Fibroblast of mammary gland (primary cell): Measurements from ENCODE around the gene FOXL1.

ENCODE experiments used
- DNase-seq: peaks from one replicate; pipeline ENCODE4 v3.0.0-alpha.2; 2010; ENCODE audit warnings: low read depth
- H3K4me3 ChIP-seq: 2 replicates; pipeline ENCODE4 v1.5.1; 2011; ENCODE audit warnings: low read depth, mild to moderate bottlenecking, low read length, moderate library complexity; ENCODE audit not compliant: control insufficient read depth
- TF ChIP-seq, protein P1 (sequence below): conservative IDR thresholded peaks from 2 replicates; pipeline ENCODE4 v1.5.1; 2011; ENCODE audit warnings: low read depth, low read length, inconsistent platforms; ENCODE audit not compliant: control insufficient read depth, insufficient read depth

Gene FOXL1

DNA sequence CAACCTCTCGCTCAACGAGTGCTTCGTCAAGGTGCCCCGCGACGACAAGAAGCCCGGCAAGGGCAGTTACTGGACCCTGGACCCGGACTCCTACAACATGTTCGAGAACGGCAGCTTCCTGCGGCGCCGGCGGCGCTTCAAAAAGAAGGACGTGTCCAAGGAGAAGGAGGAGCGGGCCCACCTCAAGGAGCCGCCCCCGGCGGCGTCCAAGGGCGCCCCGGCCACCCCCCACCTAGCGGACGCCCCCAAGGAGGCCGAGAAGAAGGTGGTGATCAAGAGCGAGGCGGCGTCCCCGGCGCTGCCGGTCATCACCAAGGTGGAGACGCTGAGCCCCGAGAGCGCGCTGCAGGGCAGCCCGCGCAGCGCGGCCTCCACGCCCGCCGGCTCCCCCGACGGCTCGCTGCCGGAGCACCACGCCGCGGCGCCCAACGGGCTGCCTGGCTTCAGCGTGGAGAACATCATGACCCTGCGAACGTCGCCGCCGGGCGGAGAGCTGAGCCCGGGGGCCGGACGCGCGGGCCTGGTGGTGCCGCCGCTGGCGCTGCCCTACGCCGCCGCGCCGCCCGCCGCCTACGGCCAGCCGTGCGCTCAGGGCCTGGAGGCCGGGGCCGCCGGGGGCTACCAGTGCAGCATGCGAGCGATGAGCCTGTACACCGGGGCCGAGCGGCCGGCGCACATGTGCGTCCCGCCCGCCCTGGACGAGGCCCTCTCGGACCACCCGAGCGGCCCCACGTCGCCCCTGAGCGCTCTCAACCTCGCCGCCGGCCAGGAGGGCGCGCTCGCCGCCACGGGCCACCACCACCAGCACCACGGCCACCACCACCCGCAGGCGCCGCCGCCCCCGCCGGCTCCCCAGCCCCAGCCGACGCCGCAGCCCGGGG is 10.4 kb upstream of the FOXL1 start:
- DNase-seq = no peak
- H3K4me3 ChIP-seq = peak overlapping the region; percentile 87
- TF ChIP-seq, protein P1, sequence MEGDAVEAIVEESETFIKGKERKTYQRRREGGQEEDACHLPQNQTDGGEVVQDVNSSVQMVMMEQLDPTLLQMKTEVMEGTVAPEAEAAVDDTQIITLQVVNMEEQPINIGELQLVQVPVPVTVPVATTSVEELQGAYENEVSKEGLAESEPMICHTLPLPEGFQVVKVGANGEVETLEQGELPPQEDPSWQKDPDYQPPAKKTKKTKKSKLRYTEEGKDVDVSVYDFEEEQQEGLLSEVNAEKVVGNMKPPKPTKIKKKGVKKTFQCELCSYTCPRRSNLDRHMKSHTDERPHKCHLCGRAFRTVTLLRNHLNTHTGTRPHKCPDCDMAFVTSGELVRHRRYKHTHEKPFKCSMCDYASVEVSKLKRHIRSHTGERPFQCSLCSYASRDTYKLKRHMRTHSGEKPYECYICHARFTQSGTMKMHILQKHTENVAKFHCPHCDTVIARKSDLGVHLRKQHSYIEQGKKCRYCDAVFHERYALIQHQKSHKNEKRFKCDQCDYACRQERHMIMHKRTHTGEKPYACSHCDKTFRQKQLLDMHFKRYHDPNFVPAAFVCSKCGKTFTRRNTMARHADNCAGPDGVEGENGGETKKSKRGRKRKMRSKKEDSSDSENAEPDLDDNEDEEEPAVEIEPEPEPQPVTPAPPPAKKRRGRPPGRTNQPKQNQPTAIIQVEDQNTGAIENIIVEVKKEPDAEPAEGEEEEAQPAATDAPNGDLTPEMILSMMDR = no peak

DNA sequence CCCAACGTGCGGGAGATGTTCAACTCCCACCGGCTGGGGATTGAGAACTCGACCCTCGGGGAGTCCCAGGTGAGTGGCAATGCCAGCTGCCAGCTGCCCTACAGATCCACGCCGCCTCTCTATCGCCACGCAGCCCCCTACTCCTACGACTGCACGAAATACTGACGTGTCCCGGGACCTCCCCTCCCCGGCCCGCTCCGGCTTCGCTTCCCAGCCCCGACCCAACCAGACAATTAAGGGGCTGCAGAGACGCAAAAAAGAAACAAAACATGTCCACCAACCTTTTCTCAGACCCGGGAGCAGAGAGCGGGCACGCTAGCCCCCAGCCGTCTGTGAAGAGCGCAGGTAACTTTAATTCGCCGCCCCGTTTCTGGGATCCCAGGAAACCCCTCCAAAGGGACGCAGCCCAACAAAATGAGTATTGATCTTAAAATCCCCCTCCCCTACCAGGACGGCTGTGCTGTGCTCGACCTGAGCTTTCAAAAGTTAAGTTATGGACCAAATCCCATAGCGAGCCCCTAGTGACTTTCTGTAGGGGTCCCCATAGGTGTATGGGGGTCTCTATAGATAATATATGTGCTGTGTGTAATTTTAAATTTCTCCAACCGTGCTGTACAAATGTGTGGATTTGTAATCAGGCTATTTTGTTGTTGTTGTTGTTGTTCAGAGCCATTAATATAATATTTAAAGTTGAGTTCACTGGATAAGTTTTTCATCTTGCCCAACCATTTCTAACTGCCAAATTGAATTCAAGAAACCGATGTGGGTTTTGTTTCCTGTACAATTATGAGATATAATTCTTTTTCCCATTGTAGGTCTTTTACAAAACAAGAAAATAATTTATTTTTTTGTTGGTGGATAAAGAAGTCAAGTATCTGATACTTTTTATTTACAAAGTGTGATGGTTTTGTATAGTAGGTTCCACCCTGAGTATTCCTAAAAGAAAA is 9.4 kb upstream of the FOXL1 start:
- DNase-seq = no peak
- H3K4me3 ChIP-seq = peak overlapping the region; percentile 87
- TF ChIP-seq, protein P1 = no peak

GRCh38 chr16:86569701-86570447 is 8.5 kb upstream of the FOXL1 start:
- DNase-seq = no peak
- TF ChIP-seq, protein P1 = no peak
- peak overlapping the region; percentile 87 for H3K4me3 ChIP-seq

GRCh38 chr16:86570558-86571529 is 7.5 kb upstream of the FOXL1 start:
- no peak for DNase-seq
- TF ChIP-seq, protein P1 = no peak
- H3K4me3 ChIP-seq = peak overlapping the region; percentile 87

DNA sequence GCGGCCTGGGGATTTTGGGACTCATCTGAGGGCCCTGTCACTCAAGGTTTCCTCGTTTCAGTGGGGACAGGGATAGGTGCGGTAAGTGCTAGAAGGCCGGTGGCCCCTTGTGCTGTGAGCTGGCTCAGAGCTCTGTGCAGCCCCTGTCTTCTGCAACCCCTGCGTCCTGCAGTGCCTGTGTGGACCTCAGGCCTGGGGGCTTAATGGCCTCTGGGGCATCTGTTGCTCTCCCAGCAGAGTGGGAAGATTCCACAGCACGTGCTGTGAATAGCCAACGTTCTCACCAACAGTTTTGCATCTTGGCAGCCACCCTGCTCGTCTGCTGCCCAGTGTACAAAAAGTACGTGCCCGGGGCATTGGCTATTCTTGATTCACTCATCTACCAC is 6.8 kb upstream of the FOXL1 start:
- DNase-seq = no peak
- TF ChIP-seq, protein P1 = no peak
- H3K4me3 ChIP-seq = peak overlapping the region; percentile 87

DNA sequence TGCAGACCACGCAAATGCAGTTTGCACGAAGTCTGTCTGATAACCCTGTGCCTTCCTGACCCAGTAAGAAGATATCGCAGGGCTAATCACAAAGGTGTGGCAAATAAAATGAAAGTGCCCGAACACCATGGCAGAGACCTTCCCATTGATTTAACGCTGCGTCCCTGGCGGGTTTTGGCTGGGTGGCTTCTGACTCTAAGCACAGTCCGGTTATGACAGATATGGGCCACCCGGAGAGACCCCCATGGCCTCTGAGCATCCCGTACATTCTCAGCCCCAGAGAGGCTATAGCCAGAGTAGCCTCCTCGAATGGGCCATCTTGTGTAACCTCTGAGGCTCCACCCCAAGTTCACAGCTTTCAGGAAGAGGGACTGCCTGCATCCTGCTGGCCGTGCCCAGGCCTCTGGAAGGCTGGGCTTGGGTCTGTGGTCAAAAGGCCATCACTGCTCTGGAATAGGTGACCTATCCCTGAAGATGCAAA is 6.3 kb upstream of the FOXL1 start:
- no peak for DNase-seq
- H3K4me3 ChIP-seq = peak overlapping the region; percentile 87
- TF ChIP-seq, protein P1 = no peak
